Vagina (tissue), 2 donors: Measurements from ENCODE around the gene TTLL4.

Experiments used
- POLR2A ChIP-seq, 2 donors: fragments of 450-650 bp; IDR thresholded peaks; one replicate each; pipeline ENCODE4 v1.6.1; 2017; ENCODE audit warnings: antibody characterized with exemption in 2 of 2, mild to moderate bottlenecking in 2 of 2, moderate library complexity in 2 of 2
- POLR2AphosphoS5 ChIP-seq, 2 donors: sonication (generic); formaldehyde crosslinking; IDR thresholded peaks; one replicate each; pipeline ENCODE4 v1.9.0; 2017; ENCODE audit warnings: antibody characterized with exemption in 2 of 2, mild to moderate bottlenecking in 2 of 2, low read depth in 1 of 2; ENCODE audit not compliant: insufficient read depth in 1 of 2
- TF ChIP-seq, protein P1 (sequence below), 3 experiments: fragments of 450-650 bp in 2 of 3; fragments of 200-600 bp in 1 of 3; sonication (generic) in 1 of 3; IDR thresholded peaks; one replicate each; pipeline ENCODE4 v1.5.1; 2017 to 2019; ENCODE audit warnings: antibody characterized with exemption in 3 of 3, mild to moderate bottlenecking in 2 of 3, moderate library complexity in 2 of 3

DNA sequence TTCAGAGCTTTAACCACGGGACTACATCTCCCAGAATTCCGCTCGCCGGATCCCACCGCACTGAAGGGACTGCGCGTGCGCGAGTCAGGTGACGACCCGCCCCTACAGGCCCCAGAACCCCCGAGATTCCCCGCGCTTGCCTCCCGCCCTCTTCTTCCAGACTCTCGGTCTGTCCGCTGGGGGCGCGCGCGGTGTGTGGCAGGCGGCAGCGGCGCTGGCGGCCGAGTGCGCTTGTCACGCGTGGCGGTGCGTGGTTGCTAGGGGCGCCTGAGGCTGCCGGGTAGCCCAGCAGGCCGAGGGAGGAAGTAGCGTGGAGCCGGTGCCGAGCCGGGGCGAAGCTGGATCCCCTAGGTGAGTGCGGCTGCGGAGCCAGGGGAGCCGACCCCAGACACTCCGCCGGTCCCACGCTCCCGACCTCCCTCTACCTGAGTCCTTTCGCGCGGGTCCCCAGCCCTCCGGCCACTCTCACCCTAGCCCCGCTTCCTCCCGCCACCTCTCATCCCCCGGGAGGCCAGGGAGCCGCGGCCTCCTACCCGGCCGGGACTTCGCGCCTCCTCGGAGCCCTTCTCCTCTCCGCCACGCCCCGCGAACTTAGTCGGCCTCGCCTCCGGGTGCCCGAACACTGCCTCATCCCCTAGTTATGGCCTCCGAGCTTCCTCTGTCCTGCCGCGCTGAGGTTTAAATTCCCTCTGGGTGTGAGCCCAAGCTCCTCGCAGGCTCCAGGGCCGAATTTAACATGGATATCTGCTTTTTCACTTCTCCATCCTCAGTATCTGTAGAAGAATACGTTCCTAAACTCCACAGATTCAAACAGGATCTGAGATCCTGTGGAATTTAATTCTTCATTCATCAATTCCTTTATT lies at the start of gene TTLL4:
- TF ChIP-seq, protein P1, sequence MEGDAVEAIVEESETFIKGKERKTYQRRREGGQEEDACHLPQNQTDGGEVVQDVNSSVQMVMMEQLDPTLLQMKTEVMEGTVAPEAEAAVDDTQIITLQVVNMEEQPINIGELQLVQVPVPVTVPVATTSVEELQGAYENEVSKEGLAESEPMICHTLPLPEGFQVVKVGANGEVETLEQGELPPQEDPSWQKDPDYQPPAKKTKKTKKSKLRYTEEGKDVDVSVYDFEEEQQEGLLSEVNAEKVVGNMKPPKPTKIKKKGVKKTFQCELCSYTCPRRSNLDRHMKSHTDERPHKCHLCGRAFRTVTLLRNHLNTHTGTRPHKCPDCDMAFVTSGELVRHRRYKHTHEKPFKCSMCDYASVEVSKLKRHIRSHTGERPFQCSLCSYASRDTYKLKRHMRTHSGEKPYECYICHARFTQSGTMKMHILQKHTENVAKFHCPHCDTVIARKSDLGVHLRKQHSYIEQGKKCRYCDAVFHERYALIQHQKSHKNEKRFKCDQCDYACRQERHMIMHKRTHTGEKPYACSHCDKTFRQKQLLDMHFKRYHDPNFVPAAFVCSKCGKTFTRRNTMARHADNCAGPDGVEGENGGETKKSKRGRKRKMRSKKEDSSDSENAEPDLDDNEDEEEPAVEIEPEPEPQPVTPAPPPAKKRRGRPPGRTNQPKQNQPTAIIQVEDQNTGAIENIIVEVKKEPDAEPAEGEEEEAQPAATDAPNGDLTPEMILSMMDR (IDR thresholded peaks at IDR 0.05): peak; percentile 61 to 90 (median 84)
- TF ChIP-seq POLR2A (IDR thresholded peaks at IDR 0.05) (peak in 1 of 2 donors; percentile 76), POLR2AphosphoS5 (IDR thresholded peaks at IDR 0.05; ENCODE audit: insufficient read depth in 1 of 2, low read depth in 1 of 2) (peak; percentile 95 to 96)
